Breast epithelium (tissue), 3 donors: Measurements from ENCODE around the gene TTC7B.
A peak's percentile ranks its signal among the peaks of the same experiment; 100 is the strongest.

Source experiments
- CTCF ChIP-seq, 3 donors: fragments of 450-650 bp; IDR thresholded peaks; one replicate each; pipeline ENCODE4 v1.5.1; 2016 to 2017; ENCODE audit warnings: antibody characterized with exemption in 3 of 3, mild to moderate bottlenecking in 3 of 3, moderate library complexity in 3 of 3
- POLR2AphosphoS5 ChIP-seq, 3 donors: sonication (generic); formaldehyde crosslinking; IDR thresholded peaks; one replicate each; pipeline ENCODE4 v1.6.1; 2017; ENCODE audit warnings: antibody characterized with exemption in 3 of 3

- TF ChIP-seq CTCF (IDR thresholded peaks at IDR 0.05) (peak; percentile 66 to 91 (median 75)), POLR2AphosphoS5 (IDR thresholded peaks at IDR 0.05) (peak in 2 of 3 donors; percentile 32 to 76)
Measured at GRCh38 chr14:90758028-90758889, 58.0 kb downstream of the TTC7B start.
